ENCODE measurements around the gene GPX5. TPM values are rescaled to one million over a fixed set of nuclear protein-coding genes. Genes with fewer than 3 reads are reported as not detected.

Gene GPX5
- total and polyA plus RNA-seq, 2 experiments from 2014 or later, result not detected

GRCh38 chr6:28490205-28490890 is 35.3 kb upstream of the GPX5 start:
- ATAC-seq, result peak; percentile 11

GRCh38 chr6:28491984-28492317 is 33.7 kb upstream of the GPX5 start:
- Histone ChIP-seq H3K9me2 (ENCODE audit: insufficient read depth) (no peaks in the 10 kb centered on the region), H2AFZ (no peak overlapping the region), H3K4me2 (peak overlapping the region; percentile 84), H3K4me1 (ENCODE audit: insufficient read depth) (peaks cover 6% of the 10 kb centered on the region), H3K27ac (ENCODE audit: low read depth) (no peak overlapping the region), H3F3A (replicated peaks; ENCODE audit: low read depth) (no peaks in the 10 kb centered on the region), H3K4me3 (peak overlapping the region; percentile 69), H3K36me3 (ENCODE audit: insufficient read depth) (no peaks in the 10 kb centered on the region), H4K20me1 (replicated peaks; ENCODE audit: insufficient read depth) (no peaks in the 10 kb centered on the region), H3K27me3 (ENCODE audit: insufficient read depth) (peaks cover 17% of the 10 kb centered on the region), H3K79me2 (replicated peaks; ENCODE audit: insufficient read depth) (no peaks in the 10 kb centered on the region)
- ATAC-seq (no peak), DNase-seq (ENCODE audit: low spot score) (no peak)
- Mint-ChIP-seq H3K27me3 (ENCODE audit: insufficient read depth, low read depth, poor library complexity) (peaks cover 27% of the 10 kb centered on the region), H3K36me3 (ENCODE audit: low read depth) (peaks cover 2% of the 10 kb centered on the region; the same call in 2 of the 3 replicates), H3K4me1 (peaks cover 13% of the 10 kb centered on the region), H3K9me3 (peaks cover 2% of the 10 kb centered on the region; the same call in 2 of the 3 replicates), H3K4me3 (peak overlapping the region; percentile 79), H3K27ac (no peak overlapping the region)
- TF ChIP-seq NANOG (IDR thresholded peaks at IDR 0.05; ENCODE audit: borderline replicate concordance) (no peak), ETS1 (IDR thresholded peaks at IDR 0.05) (no peak), STAT1 (IDR thresholded peaks at IDR 0.05; ENCODE audit: unreplicated experiment) (no peak), CREB1 (CRISPR knock-in tag; IDR thresholded peaks at IDR 0.05; ENCODE audit: low read depth) (no peak), EZH2phosphoT487 (IDR thresholded peaks at IDR 0.05; ENCODE audit: unreplicated experiment) (no peak), ZNF331 (CRISPR knock-in tag; IDR thresholded peaks at IDR 0.05; ENCODE audit: low read depth) (no peak), ZNF114 (CRISPR knock-in tag; IDR thresholded peaks at IDR 0.05) (no peak), EZH2 (IDR thresholded peaks at IDR 0.05; ENCODE audit: low read depth, unreplicated experiment) (no peak)

More at GRCh38 chr6:28490205-28490890, 35.3 kb upstream of the GPX5 start:
- peaks cover 13% of the 10 kb centered on the region for H3K4me1 Mint-ChIP-seq
- peaks cover 6% of the 10 kb centered on the region for H3K4me1 ChIP-seq (ENCODE audit: insufficient read depth)
- H4K20me1 ChIP-seq (replicated peaks; ENCODE audit: insufficient read depth), result no peaks in the 10 kb centered on the region
- no peaks in the 10 kb centered on the region for H3K36me3 ChIP-seq (ENCODE audit: insufficient read depth)
- H3K27me3 Mint-ChIP-seq (ENCODE audit: insufficient read depth, low read depth, poor library complexity), result peaks cover 29% of the 10 kb centered on the region
- H3K4me2 ChIP-seq, result peak overlapping the region; percentile 84
- H3K4me3 Mint-ChIP-seq, result peak overlapping the region; percentile 92
- no peaks in the 10 kb centered on the region for H3F3A ChIP-seq (replicated peaks; ENCODE audit: low read depth)
- DNase-seq (ENCODE audit: low spot score), result peak; percentile 46
- H3K36me3 Mint-ChIP-seq (ENCODE audit: low read depth), result peaks cover 2% of the 10 kb centered on the region; the same call in 2 of the 3 replicates
- peak overlapping the region; percentile 88 for H2AFZ ChIP-seq
- no peaks in the 10 kb centered on the region for H3K79me2 ChIP-seq (replicated peaks; ENCODE audit: insufficient read depth)
- H3K27me3 ChIP-seq (ENCODE audit: insufficient read depth), result peaks cover 17% of the 10 kb centered on the region
- H3K9me3 Mint-ChIP-seq, result peaks cover 2% of the 10 kb centered on the region; the same call in 2 of the 3 replicates
- H3K27ac Mint-ChIP-seq, result no peak overlapping the region
- TF ChIP-seq POLR2AphosphoS5 (IDR thresholded peaks at IDR 0.05; ENCODE audit: low read depth), result no peak
- TF ChIP-seq EZH2 (IDR thresholded peaks at IDR 0.05; ENCODE audit: low read depth, unreplicated experiment), result no peak
- no peak for TF ChIP-seq ZNF114 (CRISPR knock-in tag; IDR thresholded peaks at IDR 0.05)
- no peaks in the 10 kb centered on the region for H3K9me2 ChIP-seq (ENCODE audit: insufficient read depth)
- no peak overlapping the region for H3K27ac ChIP-seq (ENCODE audit: low read depth)
- peak overlapping the region; percentile 69 for H3K4me3 ChIP-seq

Measured in GM23338 (cell line).